ENCODE measurements around the gene TFE3. TPM values are rescaled to one million over a fixed set of nuclear protein-coding genes. Genes with fewer than 3 reads are reported as not detected.
A peak's percentile ranks its signal among the peaks of the same experiment; 100 is the strongest.

TFE3 gene, protein sequence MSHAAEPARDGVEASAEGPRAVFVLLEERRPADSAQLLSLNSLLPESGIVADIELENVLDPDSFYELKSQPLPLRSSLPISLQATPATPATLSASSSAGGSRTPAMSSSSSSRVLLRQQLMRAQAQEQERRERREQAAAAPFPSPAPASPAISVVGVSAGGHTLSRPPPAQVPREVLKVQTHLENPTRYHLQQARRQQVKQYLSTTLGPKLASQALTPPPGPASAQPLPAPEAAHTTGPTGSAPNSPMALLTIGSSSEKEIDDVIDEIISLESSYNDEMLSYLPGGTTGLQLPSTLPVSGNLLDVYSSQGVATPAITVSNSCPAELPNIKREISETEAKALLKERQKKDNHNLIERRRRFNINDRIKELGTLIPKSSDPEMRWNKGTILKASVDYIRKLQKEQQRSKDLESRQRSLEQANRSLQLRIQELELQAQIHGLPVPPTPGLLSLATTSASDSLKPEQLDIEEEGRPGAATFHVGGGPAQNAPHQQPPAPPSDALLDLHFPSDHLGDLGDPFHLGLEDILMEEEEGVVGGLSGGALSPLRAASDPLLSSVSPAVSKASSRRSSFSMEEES
- 10 to 100 TPM; 34.5 to 36.2 TPM for total RNA-seq
- long read RNA-seq, transcript TFE3-201 (10 exons, 3,415 nt): major isoform, 7 of 25 reads
- long read RNA-seq, partial matches to known transcripts: 7 of 25 reads
- long read RNA-seq, other reads (novel, unspliced or antisense): 8 of 25 reads

DNA sequence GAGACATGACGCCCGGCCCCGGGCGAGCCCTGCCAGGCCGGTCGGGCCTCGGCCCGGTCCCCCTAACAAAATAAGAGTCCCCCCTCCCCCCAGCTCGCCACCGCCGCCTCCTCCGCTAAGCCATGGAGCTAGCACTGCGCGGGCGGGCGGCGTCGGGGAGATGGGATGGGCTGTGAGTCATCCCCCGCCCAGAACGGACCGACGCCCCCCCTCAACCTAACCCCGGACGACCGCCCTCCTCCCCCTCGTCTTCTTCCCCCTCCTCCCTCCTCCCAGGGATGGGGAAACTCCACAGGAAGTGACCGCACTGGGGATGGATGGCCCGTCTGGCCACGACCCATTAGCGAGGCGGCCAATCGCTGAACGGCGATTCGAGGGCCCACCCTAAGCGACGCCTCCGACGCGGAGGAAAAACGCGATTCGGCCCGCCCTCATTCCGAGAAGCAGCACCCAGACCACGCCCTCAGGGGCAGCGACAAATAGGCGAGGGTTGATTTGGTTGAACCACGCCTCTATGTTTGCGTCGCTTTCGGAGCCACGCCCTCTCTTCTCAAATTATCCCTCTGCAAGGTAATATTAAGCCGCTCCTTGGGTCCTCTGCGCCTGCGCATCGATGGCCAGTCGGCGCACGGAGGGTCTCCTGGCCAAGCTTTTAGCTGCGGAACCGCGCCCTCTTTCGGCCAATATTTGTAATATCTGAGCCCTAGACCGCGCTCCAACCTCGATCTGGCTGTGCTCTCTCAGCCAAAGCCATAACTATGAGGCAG lies at the start of gene TFE3:
Gene TFE3, minus strand, starts transcription at position 138 of the 767 bp plus-strand sequence. Its CDS starts 131 bp downstream, at position 7.
- ATAC-seq: peak; percentile 93
- intact Hi-C loops (cut with DNase I): loop anchor here in 1 of 2 donors (5.0 kb wide), 2 partner anchors 71 to 146 kb away; partner anchors contain the start of genes KCND1, PQBP1 and TIMM17B

DNA sequence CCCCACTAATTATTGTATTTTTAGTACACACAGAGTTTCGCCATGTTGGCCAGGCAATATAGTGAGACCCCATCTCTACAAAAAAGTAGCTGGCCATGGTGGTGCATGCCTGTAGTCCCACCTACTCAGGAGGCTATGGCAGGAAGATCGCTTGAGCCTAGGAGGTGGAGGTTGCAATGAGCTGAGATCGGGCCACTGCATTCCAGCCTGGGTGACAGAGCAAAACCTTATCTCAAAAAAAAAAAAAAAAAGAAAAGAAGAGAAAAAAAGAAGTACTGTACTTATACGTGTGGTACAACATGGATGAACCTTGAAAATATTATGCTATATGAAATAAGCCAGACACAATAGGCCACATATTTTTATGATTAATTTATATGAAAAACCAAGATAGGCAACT lies 46.4 kb upstream of the TFE3 start:
- no peak for DNase-seq
- intact Hi-C loops (cut with DNase I): no loop called here
- ATAC-seq: no peak

More for the DNA sequence above, at the start of gene TFE3:
- DNase-seq: peak; percentile 98

DNA sequence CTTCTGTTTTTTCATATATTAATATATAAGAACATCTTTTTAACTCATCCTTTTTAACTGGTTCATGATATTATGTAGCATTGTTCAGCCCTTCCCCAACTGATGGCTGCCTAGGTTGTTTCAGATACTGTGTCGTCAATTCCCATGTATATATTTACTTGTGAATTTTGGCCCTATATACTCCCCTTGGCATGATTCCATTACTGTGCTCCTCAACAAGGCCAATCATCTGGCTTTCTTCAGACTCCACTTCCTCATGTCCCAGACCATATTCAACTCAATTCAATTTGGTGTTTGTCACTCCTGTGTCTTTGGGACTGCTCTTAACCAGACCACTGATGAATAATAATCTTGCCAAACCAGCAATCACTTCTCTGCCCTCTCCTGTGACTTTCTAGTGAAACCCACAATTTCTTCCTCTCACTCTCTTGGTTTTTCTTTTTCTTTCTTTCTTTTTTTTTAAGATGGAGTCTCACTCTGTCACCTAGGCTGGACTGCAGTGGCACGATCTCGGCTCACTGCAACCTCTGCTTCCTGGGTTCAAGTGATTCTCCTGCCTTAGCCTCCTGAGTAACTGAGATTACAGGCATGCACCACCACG lies 39.2 kb upstream of the TFE3 start:
- ATAC-seq (no peak), DNase-seq (no peak)
- intact Hi-C loops (cut with DNase I): no loop called here

DNA sequence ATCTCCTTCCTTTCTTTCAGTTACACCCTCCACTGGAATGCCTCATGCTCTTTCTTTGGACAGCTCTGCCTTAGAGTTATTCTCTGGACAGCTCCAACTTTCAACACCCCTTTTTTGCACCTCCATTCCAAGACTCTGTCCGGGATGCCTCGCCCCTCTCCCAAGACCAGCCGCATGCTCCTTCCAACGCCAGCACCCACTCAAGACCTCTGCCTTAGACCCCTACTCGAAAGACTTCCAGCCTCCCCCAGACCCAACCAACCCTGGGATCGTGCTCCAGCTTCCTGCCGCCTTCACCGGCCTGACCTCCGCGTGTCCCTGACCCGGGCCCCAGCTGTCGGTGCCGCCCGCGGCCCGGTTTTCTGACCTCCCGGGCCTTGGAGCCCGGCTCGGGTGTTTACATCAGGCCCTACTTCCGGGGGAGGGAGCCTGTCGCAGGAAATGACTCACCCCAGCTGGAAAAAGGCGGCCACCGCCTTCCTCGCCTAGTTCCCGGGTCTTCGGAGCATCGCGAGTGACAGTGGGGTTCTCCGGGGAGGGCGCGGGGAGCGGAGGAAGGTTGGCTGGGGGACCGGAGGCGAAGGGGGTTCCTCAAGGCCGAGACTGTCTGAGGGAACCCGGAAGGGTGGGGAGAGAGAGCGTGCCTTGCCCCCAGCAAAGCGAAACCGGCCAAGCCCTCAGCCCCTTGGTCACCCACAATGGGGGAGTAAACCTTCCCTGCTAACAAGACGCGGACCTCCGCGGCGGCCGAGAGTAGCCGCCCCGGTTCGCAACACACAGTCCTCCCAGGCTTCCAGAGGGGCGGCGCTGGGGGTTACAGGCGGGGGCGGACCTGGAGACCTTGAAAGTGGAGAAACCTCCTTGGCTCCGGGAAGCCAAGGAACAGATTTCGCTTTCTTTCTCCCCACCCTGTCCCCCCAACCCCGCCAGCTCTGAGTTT lies 36.6 kb upstream of the TFE3 start, which contains the start of gene WDR45:
Gene WDR45, minus strand, starts transcription at position 399 of the 940 bp plus-strand sequence. CDS start 1,792 bp downstream, outside the sequence.
- ATAC-seq: peak; percentile 91 to 93
- intact Hi-C loops (cut with DNase I): no loop called here
- peak; percentile 81 for DNase-seq

DNA sequence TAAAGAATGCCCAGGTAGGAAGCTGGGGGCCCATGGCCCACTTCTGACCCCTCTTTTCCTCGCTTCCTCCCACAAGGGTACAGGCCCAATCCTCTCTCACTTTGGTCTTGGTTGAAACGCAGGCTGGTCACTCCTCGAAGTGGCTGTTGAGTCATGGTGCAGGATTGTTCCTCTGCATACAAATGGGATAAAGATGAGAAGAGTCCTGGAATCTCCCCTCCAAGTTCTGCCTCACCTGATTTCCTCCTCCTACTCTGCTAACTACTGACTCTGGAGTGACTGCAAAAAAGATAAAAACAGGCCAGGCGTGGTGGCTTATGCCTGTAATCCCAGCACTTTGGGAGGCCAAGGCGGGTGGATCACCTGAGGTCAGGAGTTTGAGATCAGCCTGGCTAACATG lies 34.8 kb upstream of the TFE3 start:
- DNase-seq: no peak
- intact Hi-C loops (cut with DNase I): no loop called here
- no peak for ATAC-seq

DNA sequence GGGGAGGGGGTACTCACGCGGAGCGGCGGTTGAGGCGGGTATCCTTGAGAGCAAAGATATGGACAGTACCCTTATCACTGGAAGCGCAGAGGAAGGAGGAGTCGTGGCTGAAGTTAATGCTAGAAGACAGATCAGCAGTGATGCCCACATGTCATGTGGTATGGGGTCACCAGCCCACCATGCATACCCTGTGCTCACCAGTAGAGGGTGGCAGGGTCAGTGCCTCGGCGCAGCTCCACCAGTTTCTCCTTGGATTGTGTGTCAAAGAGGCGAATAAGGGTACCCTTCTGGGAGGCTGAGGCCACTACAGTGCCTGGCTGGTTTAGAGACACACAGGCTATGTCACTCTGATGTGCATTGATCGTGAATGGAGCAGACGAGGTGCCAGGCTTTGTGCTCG lies 32.2 kb upstream of the TFE3 start:
- no peak for ATAC-seq
- DNase-seq: no peak
- intact Hi-C loops (cut with DNase I): no loop called here

DNA sequence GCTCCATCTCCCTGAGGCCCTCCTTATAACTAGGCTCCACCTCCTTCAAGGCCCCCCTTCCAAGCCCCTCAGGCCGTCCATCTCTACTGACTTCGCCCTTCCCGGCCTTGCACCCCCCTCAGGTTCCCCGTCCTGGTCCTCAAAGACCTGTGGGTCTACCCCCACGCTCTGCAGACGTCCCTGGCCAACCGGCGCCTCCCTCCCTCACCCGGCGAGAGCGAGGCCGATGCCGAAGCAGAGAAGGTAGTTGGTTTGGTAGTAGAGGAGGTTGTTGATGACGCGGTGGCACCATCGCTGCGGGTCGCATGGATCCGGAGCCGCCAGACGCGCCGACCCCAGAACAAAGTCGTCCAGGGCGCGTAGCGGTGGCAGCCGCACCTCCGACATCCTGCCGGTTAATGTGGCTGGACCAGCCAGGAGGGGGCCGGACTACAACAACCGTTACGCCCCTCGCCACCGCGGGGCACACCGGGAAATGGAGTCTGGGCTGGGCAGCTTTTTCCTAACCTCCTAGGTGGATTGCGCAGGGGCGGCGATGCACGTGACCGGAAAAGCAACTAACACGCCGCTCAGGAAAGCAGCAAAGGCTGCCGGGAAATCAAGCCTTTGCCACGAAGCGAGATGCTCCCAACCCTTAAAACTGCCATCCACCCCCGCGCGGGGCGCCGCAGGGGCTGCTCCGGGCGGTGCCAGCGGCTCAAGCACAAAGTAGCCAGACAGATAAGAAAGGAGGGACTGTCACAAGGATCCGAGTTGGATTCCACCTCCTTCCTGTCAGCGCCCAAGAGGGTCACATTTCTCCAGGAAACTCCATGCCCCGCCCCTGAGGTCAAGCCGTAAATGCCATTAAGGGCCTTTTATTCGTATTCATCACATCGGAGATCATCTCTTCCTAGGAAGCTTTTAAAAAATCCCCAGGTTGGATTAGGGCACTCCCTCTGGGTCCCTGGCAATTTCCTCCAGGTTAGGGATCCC lies 30.7 kb upstream of the TFE3 start, which contains the start of gene PRAF2:
Gene PRAF2, minus strand, starts transcription at position 402 of the 975 bp plus-strand sequence. Its CDS starts 15 bp downstream, at position 387.
- intact Hi-C loops (cut with DNase I): no loop called here
- peak; percentile 90 to 91 for ATAC-seq
- DNase-seq: peak; percentile 95

DNA sequence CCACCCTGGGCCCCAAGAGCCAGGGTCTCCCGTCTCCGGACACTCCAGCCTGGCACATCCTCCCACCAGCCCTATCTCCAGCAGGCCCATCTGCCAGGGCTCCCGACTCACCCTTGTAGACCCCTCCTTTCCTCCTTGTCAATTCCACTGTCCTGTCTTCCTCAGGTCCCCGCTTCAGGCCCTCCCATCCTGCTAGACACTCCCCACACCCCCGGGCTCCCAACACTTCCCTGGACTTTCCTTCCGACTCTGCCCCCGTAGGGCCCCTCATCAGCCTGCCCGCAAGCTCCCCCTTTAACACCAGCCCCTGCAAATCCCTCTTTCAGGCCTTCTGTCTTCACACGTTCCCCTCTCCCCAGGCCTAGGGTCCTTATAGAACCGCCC lies 29.5 kb upstream of the TFE3 start:
- DNase-seq (no peak), ATAC-seq (peak in 1 of 2 donors; percentile 0)
- intact Hi-C loops (cut with DNase I): no loop called here

DNA sequence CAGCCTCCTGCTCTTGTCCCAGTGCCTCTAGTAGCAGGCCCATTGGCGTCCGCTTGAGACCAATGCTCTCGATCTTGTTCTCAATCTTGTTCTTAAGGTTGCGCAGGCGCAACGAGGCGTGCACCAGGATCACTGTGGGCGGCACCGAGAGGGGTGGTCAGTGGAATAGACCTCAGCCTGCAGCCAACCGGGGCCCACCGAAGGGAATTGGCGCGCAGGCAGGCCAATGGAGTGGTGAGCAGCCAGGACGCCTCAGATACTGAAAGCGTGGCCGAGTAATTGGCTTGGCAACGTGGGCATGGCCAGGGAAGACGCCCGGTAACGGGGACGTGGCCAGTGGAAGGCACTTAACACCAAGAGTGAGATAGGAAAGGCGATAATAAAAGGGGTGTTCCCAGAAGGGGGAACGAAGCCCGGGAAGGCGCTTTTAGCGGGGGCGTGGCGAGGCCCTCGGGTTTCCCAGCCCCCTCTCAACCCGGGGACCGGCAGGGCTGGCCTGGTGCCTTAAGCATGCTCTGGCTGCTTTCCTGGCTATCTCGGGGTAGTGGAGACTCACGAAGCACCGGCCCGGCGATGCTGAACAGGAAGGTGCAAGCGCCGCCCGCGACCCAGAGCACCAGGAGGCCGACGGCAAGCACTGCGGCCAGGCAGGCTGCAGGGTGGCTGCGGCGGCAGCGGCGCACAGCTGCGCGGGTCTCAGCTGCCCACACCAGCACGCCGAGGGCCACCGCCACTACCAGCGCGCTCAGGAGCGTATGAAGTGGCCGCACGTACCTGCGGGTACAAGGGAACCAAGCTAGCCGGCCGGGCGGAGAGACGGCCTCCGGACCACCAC lies 28.9 kb upstream of the TFE3 start:
- ATAC-seq (peak; percentile 74 to 84), DNase-seq (peak; percentile 90)
- intact Hi-C loops (cut with DNase I): no loop called here

DNA sequence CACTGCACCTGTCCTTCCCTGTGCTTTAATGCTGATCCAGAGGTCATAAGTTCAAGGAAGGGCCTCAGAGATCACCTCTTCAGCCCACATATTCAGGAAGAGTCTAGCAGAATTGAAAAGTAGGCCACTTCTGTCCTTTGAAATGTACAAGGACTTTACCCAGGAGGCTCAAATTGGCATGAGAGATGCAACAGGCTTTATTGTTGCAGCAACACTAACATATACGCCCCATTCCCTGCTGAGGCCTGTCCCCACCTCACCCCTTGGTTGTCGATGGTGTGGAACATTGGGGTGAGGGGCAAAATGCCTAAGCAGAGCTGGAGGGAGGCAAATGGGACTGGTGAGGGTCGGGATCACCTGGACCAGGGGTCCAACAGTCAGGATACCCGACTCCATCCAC lies 27.8 kb upstream of the TFE3 start:
- ATAC-seq: no peak
- no peak for DNase-seq
- intact Hi-C loops (cut with DNase I): no loop called here

DNA sequence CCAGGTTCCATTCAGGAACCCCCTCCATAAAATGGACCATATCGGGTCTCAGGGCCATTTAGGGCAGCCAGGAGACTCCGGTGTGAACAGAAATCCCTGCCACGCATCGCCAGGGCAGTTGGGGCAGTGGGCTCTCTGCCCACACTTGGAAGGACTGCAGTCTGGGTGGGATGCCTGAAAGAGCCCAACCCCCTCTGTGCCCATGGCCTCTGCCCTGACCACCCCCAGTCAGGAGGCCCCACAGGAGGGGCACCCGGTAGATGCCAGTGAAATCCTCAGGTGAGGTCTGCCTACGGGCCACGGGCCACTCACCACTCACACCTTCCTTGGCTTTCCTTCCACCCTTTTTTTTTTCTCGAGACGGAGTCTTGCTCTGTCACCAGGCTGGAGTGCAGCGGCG lies 25.9 kb upstream of the TFE3 start:
- DNase-seq (no peak), ATAC-seq (no peak)
- intact Hi-C loops (cut with DNase I): no loop called here

DNA sequence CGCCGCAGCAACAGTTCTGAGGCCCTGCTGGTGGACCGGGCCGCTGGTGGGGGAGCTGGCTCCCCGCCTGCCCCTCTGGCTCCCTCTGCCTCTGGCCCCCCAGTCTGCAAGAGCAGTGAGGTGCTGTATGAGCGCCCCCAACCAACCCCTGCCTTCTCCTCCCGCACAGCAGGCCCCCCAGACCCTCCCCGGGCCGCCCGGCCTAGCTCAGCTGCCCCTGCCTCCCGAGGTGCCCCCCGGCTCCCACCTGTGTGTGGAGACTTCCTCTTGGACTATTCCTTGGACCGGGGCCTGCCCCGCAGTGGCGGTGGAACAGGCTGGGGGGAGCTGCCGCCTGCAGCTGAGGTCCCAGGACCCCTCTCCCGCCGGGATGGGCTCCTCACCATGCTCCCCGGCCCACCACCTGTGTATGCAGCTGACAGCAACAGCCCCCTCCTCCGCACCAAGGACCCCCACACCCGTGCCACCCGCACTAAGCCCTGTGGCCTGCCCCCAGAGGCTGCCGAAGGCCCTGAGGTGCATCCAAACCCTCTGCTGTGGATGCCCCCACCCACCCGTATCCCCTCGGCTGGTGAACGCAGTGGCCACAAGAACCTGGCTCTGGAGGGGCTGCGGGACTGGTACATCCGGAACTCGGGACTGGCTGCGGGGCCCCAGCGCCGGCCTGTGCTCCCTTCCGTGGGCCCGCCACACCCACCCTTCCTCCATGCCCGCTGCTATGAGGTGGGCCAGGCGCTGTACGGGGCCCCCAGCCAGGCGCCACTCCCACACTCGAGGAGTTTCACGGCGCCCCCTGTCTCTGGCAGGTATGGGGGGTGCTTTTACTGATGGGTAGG lies 24.3 kb upstream of the TFE3 start:
- ATAC-seq (no peak), DNase-seq (no peak)
- intact Hi-C loops (cut with DNase I): no loop called here

DNA sequence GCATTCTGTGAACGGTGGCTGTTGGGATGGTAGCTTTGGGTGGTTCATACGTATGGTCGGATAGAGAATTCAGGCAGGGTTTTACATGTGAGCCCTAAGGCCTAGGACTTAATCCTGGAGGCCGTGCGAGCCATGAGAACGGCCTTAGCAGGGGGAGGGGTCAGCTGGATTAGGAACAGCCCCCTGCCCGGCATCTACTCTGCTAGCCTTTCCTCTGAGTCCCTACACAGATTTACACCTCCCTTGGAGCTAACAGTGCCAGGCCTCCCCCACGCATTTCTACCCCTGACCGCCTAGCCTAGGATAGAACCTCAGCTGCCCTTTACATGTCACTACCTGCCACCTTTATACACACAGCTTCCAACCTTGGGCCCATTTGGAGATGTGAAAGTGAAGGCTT lies 23.5 kb upstream of the TFE3 start:
- DNase-seq: no peak
- intact Hi-C loops (cut with DNase I): no loop called here
- ATAC-seq: no peak

DNA sequence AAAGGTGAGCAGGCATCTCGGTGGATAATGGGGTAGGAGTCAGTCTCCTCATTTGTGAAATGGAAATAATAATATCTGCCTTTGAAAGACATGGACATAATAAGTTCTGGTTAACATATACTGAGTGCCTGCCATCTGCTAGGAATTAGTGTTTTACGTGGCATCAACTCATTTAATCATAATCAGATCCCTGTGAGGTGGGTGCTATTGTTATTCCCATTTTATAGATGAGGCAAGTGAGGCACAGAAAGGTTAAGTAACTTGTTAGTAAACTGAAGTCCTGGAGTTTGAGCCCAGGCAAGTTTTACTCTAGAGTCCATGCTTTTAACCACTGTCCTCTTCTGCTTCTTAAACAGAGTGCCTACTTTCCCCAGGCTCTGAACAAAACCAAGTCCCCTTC lies 23.1 kb upstream of the TFE3 start:
- ATAC-seq (no peak), DNase-seq (no peak)
- intact Hi-C loops (cut with DNase I): no loop called here

DNA sequence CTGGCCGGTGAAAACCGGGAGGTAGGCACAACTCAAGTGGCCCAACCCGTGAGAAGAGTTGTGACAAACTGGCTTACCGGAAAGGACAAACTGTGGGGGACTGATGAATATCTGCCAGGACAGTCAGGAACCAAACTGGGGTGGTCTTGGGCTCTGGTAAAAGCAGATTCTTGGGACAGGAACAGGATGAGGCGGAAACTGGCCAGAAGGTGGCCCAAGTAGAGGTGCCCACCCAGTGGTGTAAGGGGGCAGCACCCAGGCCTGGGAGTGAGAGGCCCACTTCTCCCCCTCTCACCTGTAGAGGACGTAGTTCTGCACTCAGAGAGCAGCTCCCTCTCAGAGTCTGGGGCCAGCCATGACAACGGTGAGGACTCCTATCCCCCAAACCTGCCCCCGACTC lies 21.6 kb upstream of the TFE3 start:
- no peak for ATAC-seq
- no peak for DNase-seq
- intact Hi-C loops (cut with DNase I): no loop called here

Measured in left cardiac atrium (tissue), 4 donors.